ENCODE results near the gene ZFYVE26.

The ZFYVE26 gene

DNA sequence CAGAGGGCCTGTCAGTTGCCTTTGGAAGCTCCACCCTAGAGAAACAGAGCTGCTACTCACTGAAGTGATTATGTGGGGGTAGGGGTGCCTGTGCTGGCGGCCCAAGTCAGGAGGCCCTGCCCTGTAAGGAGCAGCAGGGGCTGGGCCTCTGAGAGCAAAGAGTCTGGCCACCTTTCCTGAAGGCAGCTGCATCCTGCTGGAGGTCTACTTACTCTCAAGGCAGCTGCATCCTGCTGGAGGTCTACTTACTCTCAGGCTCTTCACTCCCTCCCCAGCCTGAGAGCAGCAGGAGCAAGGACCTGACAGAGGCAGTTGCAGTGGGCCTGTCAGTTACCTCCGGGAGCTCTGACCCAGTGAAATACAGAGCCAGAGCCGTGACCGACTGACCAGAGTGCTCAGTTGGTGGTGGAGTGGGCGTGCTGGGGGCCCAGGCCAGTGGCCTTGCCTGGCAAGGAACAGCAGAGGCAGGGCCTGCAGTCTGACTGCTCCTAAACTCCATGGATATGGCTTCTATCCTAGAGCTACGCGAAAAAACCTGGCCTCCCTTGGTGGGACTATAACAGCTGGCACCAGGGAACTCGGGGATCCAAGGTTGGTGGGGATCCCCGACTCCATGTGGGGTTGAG lies 35.5 kb upstream of the ZFYVE26 start (continued):
- no peak for TF ChIP-seq ZFP37 (tag by site-specific recombination; IDR thresholded peaks at IDR 0.05)
- TF ChIP-seq, protein P1, sequence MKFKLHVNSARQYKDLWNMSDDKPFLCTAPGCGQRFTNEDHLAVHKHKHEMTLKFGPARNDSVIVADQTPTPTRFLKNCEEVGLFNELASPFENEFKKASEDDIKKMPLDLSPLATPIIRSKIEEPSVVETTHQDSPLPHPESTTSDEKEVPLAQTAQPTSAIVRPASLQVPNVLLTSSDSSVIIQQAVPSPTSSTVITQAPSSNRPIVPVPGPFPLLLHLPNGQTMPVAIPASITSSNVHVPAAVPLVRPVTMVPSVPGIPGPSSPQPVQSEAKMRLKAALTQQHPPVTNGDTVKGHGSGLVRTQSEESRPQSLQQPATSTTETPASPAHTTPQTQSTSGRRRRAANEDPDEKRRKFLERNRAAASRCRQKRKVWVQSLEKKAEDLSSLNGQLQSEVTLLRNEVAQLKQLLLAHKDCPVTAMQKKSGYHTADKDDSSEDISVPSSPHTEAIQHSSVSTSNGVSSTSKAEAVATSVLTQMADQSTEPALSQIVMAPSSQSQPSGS (tag by site-specific recombination; IDR thresholded peaks at IDR 0.05; ENCODE audit: low read depth): no peak
- no peak for TF ChIP-seq RBAK (tag by site-specific recombination; IDR thresholded peaks at IDR 0.05)
- TF ChIP-seq ZNF239 (tag by site-specific recombination; IDR thresholded peaks at IDR 0.05): no peak

DNA sequence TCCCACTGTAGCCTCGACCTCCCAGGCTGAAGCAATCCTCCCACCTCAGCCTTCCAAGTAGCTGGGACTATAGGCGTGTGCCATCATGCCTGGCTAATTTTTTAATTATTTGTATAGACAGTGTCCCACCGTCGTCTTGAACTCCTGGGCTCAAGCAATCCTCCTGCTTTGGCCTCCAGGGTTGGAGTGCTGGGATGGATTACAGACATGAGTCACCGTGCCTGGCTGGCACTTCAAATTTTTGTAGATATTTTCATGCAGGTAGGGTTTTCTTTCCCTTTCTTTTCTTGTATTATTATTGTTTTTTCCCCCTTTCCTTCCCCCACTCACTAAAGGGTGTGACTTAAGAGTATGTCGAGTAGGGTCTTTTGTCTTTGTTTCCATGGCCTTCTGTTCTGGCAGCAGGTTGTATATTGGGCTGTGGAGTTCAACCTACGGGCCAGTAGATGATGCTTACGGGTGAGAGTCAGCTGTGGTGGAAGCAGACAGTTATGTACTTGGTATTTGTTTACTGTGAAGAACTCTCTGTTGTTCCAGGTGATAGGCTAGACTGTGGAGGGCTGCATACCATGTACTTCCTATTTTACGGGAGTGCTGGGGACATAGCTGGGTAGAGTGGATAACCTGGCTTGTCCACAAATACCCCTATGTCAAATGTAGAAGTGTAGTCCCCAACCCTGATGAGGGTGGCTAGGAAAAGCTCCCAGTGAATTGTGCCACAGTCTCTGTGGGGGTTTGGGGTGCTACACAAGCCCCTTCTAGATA lies 33.9 kb upstream of the ZFYVE26 start:
- no peak overlapping the region for H3K27ac ChIP-seq (ENCODE audit: extremely low read depth, low read depth, low read length)
- POLR2A ChIA-PET: no interaction called here
- CTCF ChIA-PET: interaction anchor here (1.1 kb wide), 1 partner anchor 13 kb away, joined by 3 read pairs; no protein-coding TSS in a partner anchor
- no peak overlapping the region for H3K4me3 ChIP-seq (ENCODE audit: low read depth, low read length)
- H3K36me3 ChIP-seq (ENCODE audit: control insufficient read depth in 2 of 2, insufficient read depth in 1 of 2, low read length in 2 of 2): no peaks in the 10 kb centered on the region; a peak in 1 of 3 replicates
- TF ChIP-seq, protein P2, sequence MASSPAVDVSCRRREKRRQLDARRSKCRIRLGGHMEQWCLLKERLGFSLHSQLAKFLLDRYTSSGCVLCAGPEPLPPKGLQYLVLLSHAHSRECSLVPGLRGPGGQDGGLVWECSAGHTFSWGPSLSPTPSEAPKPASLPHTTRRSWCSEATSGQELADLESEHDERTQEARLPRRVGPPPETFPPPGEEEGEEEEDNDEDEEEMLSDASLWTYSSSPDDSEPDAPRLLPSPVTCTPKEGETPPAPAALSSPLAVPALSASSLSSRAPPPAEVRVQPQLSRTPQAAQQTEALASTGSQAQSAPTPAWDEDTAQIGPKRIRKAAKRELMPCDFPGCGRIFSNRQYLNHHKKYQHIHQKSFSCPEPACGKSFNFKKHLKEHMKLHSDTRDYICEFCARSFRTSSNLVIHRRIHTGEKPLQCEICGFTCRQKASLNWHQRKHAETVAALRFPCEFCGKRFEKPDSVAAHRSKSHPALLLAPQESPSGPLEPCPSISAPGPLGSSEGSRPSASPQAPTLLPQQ (tag by site-specific recombination; IDR thresholded peaks at IDR 0.05): no peak
- TF ChIP-seq ZNF423 (tag by site-specific recombination; IDR thresholded peaks at IDR 0.05) (no peak), ZNF654 (tag by site-specific recombination; IDR thresholded peaks at IDR 0.05; ENCODE audit: low read depth) (no peak), ZNF274 (IDR thresholded peaks at IDR 0.05; ENCODE audit: low read length) (no peak), ZNF274 (tag by site-specific recombination; IDR thresholded peaks at IDR 0.05; ENCODE audit: borderline replicate concordance) (no peak), HOXA7 (CRISPR knock-in tag; IDR thresholded peaks at IDR 0.05; ENCODE audit: borderline replicate concordance) (no peak), ZNF311 (tag by site-specific recombination; IDR thresholded peaks at IDR 0.05; ENCODE audit: borderline replicate concordance) (no peak), SP3 (tag by site-specific recombination; IDR thresholded peaks at IDR 0.05) (no peak), RBAK (tag by site-specific recombination; IDR thresholded peaks at IDR 0.05) (no peak), ZNF664 (tag by site-specific recombination; IDR thresholded peaks at IDR 0.05) (no peak), PRDM1 (tag by site-specific recombination; IDR thresholded peaks at IDR 0.05) (no peak), ZNF37A (tag by site-specific recombination; IDR thresholded peaks at IDR 0.05) (no peak)
- no peaks in the 10 kb centered on the region for H3K4me1 ChIP-seq (ENCODE audit: control insufficient read depth, insufficient read depth, low read length)
- H3K9me3 ChIP-seq (ENCODE audit: control insufficient read depth, insufficient read depth, low read depth, low read length): no peaks in the 10 kb centered on the region

DNA sequence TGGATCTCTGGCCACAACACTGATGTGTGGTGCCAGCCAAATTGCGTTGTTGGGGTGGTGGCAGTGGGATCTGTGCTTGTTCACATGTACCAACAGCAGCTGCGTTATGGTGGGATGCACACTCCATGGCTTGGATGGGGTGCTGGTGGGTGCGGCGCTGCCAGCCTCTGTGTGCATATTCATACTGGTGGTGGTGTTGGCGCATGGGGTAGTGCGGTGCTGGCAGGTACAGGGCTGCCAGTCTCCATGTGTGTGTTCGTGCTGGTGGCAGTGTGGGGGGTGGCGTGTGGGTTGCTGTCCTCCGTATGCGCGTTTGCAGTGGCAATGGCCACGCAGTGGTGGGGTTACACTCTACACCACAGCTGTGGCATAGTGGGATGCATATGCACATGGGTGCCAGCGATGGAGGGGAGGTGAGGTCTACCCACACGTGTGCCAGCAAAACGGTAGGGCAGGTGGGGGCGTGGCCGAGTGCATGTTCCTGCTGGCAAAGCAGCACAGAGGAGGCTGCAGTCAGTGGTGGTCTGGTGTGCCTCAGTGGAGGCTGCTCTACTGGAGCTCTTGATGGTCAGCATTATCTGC lies 29.7 kb upstream of the ZFYVE26 start:
- no peaks in the 10 kb centered on the region for H3K4me1 ChIP-seq (ENCODE audit: control insufficient read depth, insufficient read depth, low read length)
- no peak overlapping the region for H3K27ac ChIP-seq (ENCODE audit: extremely low read depth, low read depth, low read length)
- no peak overlapping the region for H3K4me3 ChIP-seq (ENCODE audit: low read depth, low read length)
- ChIA-PET POLR2A (no interaction called here), CTCF (no interaction called here)
- TF ChIP-seq ZNF830 (tag by site-specific recombination; IDR thresholded peaks at IDR 0.05; ENCODE audit: low read depth) (no peak), ZNF221 (tag by site-specific recombination; IDR thresholded peaks at IDR 0.05; ENCODE audit: borderline replicate concordance) (no peak), ZNF626 (tag by site-specific recombination; IDR thresholded peaks at IDR 0.05) (no peak), ZNF426 (tag by site-specific recombination; IDR thresholded peaks at IDR 0.05) (no peak), KLF16 (tag by site-specific recombination; IDR thresholded peaks at IDR 0.05) (no peak), ZNF843 (tag by site-specific recombination; IDR thresholded peaks at IDR 0.05) (no peak), ZNF121 (tag by site-specific recombination; IDR thresholded peaks at IDR 0.05) (no peak)
- TF ChIP-seq, protein P3, sequence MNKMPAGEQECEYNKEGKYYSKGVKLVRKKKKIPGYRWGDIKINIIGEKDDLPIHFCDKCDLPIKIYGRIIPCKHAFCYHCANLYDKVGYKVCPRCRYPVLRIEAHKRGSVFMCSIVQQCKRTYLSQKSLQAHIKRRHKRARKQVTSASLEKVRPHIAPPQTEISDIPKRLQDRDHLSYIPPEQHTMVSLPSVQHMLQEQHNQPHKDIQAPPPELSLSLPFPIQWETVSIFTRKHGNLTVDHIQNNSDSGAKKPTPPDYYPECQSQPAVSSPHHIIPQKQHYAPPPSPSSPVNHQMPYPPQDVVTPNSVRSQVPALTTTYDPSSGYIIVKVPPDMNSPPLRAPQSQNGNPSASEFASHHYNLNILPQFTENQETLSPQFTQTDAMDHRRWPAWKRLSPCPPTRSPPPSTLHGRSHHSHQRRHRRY (tag by site-specific recombination; IDR thresholded peaks at IDR 0.05): no peak
- H3K9me3 ChIP-seq (ENCODE audit: control insufficient read depth, insufficient read depth, low read depth, low read length): no peaks in the 10 kb centered on the region; the same call in 1 of the 2 replicates
- H3K36me3 ChIP-seq (ENCODE audit: control insufficient read depth in 2 of 2, insufficient read depth in 1 of 2, low read length in 2 of 2): no peaks in the 10 kb centered on the region; a peak in 1 of 3 replicates
